HUES64 (cell line): ENCODE results near the gene TMTC2.
"Not testable (repeated sequence)": the region's sequence is repeated elsewhere in the genome, so short reads cannot be mapped to it uniquely, and the experiment has no call there.

Experiments
- H3K27ac ChIP-seq: 2 replicates; pipeline ENCODE4 v1.7.0; 2013; ENCODE audit warnings: low read depth, low read length, inconsistent platforms
- H3K27me3 ChIP-seq: 2 replicates; pipeline ENCODE4 v1.6.1; 2013; ENCODE audit warnings: mild to moderate bottlenecking, low read length; ENCODE audit not compliant: insufficient read depth
- H3K36me3 ChIP-seq: 2 replicates; pipeline ENCODE4 v1.6.1; 2013; ENCODE audit warnings: mild to moderate bottlenecking, low read length; ENCODE audit not compliant: insufficient read depth
- H3K4me1 ChIP-seq: 2 replicates; pipeline ENCODE4 v1.6.1; 2013; ENCODE audit warnings: mild to moderate bottlenecking, low read length, moderate library complexity; ENCODE audit not compliant: insufficient read depth
- H3K4me3 ChIP-seq: 2 replicates; pipeline ENCODE4 v1.5.1; 2013; ENCODE audit warnings: mild to moderate bottlenecking, low read length, moderate library complexity
- H3K9ac ChIP-seq: 2 replicates; pipeline ENCODE4 v1.6.1; 2013; ENCODE audit warnings: mild to moderate bottlenecking, low read depth, low read length
- H3K9me3 ChIP-seq: 2 replicates; pipeline ENCODE4 v1.6.1; 2013; ENCODE audit warnings: low read depth, low read length; ENCODE audit not compliant: insufficient read depth
- WGBS: fragments of 150-250, 120-280 bp; methylation state at CpG from one replicate; pipeline ENCODE4 v1.1.7; 2013; ENCODE audit warnings: missing lambda C conversion rate; 5-methylcytosine and 5-hydroxymethylcytosine counted together

TMTC2 gene

GRCh38 chr12:83110424-83110823 lies 423.7 kb downstream of the TMTC2 start:
- H3K27me3 ChIP-seq: no peaks in the 10 kb centered on the region
- H3K9ac ChIP-seq: no peak overlapping the region
- WGBS: 98% methylated on average over 1 of the region's 1 CpG
- no peaks in the 10 kb centered on the region for H3K36me3 ChIP-seq
- H3K27ac ChIP-seq: no peak overlapping the region
- H3K9me3 ChIP-seq: no peaks in the 10 kb centered on the region
- H3K4me3 ChIP-seq: no peak overlapping the region
- peaks cover 5% of the 10 kb centered on the region; the same call in 1 of the 2 replicates for H3K4me1 ChIP-seq

- Histone ChIP-seq H3K9me3 (no peaks in the 10 kb centered on the region; the same call in 1 of the 2 replicates), H3K9ac (no peak overlapping the region), H3K4me1 (peaks cover 5% of the 10 kb centered on the region; the same call in 1 of the 2 replicates), H3K27ac (no peak overlapping the region), H3K36me3 (no peaks in the 10 kb centered on the region), H3K4me3 (no peak overlapping the region), H3K27me3 (no peaks in the 10 kb centered on the region)
- 90% methylated on average over 4 of the region's 4 CpGs for WGBS
Observed at GRCh38 chr12:83113945-83114344, 427.2 kb downstream of the TMTC2 start.

- H3K9ac ChIP-seq: no peak overlapping the region
- H3K36me3 ChIP-seq: no peaks in the 10 kb centered on the region
- H3K27me3 ChIP-seq: no peaks in the 10 kb centered on the region
- WGBS: 100% methylated on average over 3 of the region's 4 CpGs
- no peak overlapping the region for H3K27ac ChIP-seq
- no peaks in the 10 kb centered on the region; the same call in 1 of the 2 replicates for H3K9me3 ChIP-seq
- H3K4me1 ChIP-seq: peaks cover 5% of the 10 kb centered on the region; the same call in 1 of the 2 replicates
- no peak overlapping the region for H3K4me3 ChIP-seq
Observed at GRCh38 chr12:83114966-83115365, 428.3 kb downstream of the TMTC2 start.

GRCh38 chr12:83117926-83118325 lies 431.2 kb downstream of the TMTC2 start:
- not testable (repeated sequence) for H3K4me3 ChIP-seq, H3K27ac ChIP-seq, H3K27me3 ChIP-seq, H3K36me3 ChIP-seq, H3K9ac ChIP-seq, H3K9me3 ChIP-seq, H3K4me1 ChIP-seq
- 99% methylated on average over 3 of the region's 3 CpGs for WGBS

- Histone ChIP-seq H3K27me3 (no peaks in the 10 kb centered on the region), H3K9me3 (no peaks in the 10 kb centered on the region), H3K9ac (no peak overlapping the region), H3K4me1 (peaks cover 5% of the 10 kb centered on the region; the same call in 1 of the 2 replicates), H3K4me3 (no peak overlapping the region), H3K36me3 (no peaks in the 10 kb centered on the region), H3K27ac (no peak overlapping the region)
- WGBS: 95% methylated on average over 15 of the region's 15 CpGs
Observed at GRCh38 chr12:83121897-83122622, 435.4 kb downstream of the TMTC2 start.

- WGBS: 93% methylated on average over 3 of the region's 3 CpGs
- H3K27me3 ChIP-seq: no peaks in the 10 kb centered on the region
Observed at GRCh38 chr12:83122623-83122934, 435.9 kb downstream of the TMTC2 start.

GRCh38 chr12:83123039-83123438 lies 436.3 kb downstream of the TMTC2 start:
- 83% methylated on average over 2 of the region's 2 CpGs for WGBS
- no peak overlapping the region for H3K4me3 ChIP-seq
- H3K9ac ChIP-seq: no peak overlapping the region
- H3K27me3 ChIP-seq: no peaks in the 10 kb centered on the region
- H3K36me3 ChIP-seq: no peaks in the 10 kb centered on the region
- H3K4me1 ChIP-seq: peaks cover 5% of the 10 kb centered on the region; the same call in 1 of the 2 replicates
- H3K9me3 ChIP-seq: no peaks in the 10 kb centered on the region
- no peak overlapping the region for H3K27ac ChIP-seq

More at GRCh38 chr12:83122623-83122934, 435.9 kb downstream of the TMTC2 start:
- no peak overlapping the region for H3K4me3 ChIP-seq
- H3K27ac ChIP-seq: no peak overlapping the region
- H3K9ac ChIP-seq: no peak overlapping the region
- H3K36me3 ChIP-seq: no peaks in the 10 kb centered on the region
- H3K9me3 ChIP-seq: no peaks in the 10 kb centered on the region
- peaks cover 5% of the 10 kb centered on the region; the same call in 1 of the 2 replicates for H3K4me1 ChIP-seq

- H3K27ac ChIP-seq: no peak overlapping the region
Observed at GRCh38 chr12:83128540-83128939, 441.8 kb downstream of the TMTC2 start.

GRCh38 chr12:83130178-83130577 lies 443.5 kb downstream of the TMTC2 start:
- H3K4me3 ChIP-seq: no peak overlapping the region
- no peak overlapping the region for H3K27ac ChIP-seq
- H3K9me3 ChIP-seq: no peaks in the 10 kb centered on the region
- H3K27me3 ChIP-seq: no peaks in the 10 kb centered on the region
- 92% methylated on average over 2 of the region's 2 CpGs for WGBS
- H3K4me1 ChIP-seq: no peaks in the 10 kb centered on the region; the same call in 1 of the 2 replicates
- H3K9ac ChIP-seq: no peak overlapping the region
- no peaks in the 10 kb centered on the region for H3K36me3 ChIP-seq

More at GRCh38 chr12:83128540-83128939, 441.8 kb downstream of the TMTC2 start:
- Histone ChIP-seq H3K4me3 (no peak overlapping the region), H3K4me1 (no peaks in the 10 kb centered on the region; the same call in 1 of the 2 replicates), H3K27me3 (no peaks in the 10 kb centered on the region), H3K36me3 (no peaks in the 10 kb centered on the region), H3K9ac (no peak overlapping the region), H3K9me3 (no peaks in the 10 kb centered on the region)

GRCh38 chr12:83132360-83132759 lies 445.7 kb downstream of the TMTC2 start:
- no peak overlapping the region for H3K4me3 ChIP-seq
- WGBS: 89% methylated on average over 2 of the region's 2 CpGs
- H3K9me3 ChIP-seq: no peaks in the 10 kb centered on the region
- no peak overlapping the region for H3K9ac ChIP-seq
- H3K27ac ChIP-seq: no peak overlapping the region
- no peaks in the 10 kb centered on the region for H3K36me3 ChIP-seq
- no peaks in the 10 kb centered on the region for H3K27me3 ChIP-seq
- peaks cover 8% of the 10 kb centered on the region for H3K4me1 ChIP-seq

- Histone ChIP-seq H3K36me3 (no peaks in the 10 kb centered on the region), H3K9ac (no peak overlapping the region), H3K4me3 (no peak overlapping the region), H3K27ac (no peak overlapping the region), H3K27me3 (no peaks in the 10 kb centered on the region), H3K9me3 (peaks cover 11% of the 10 kb centered on the region), H3K4me1 (peaks cover 8% of the 10 kb centered on the region)
- 90% methylated on average over 1 of the region's 1 CpG for WGBS
Observed at GRCh38 chr12:83136411-83136810, 449.7 kb downstream of the TMTC2 start.
